GM10847 (cell line): ENCODE data around the gene EPN2.

ENCODE experiments used
- POLR2A ChIP-seq: IDR thresholded peaks from 2 replicates; pipeline ENCODE4 v1.6.1; 2011; ENCODE audit not compliant: insufficient read length; ENCODE audit errors: extremely low read depth

EPN2 gene

GRCh38 chr17:19365833-19366636 lies 128.9 kb downstream of the EPN2 start:
- no peak for TF ChIP-seq POLR2A

- TF ChIP-seq POLR2A: no peak
These were observed 129.4 kb downstream of the EPN2 start for GRCh38 chr17:19366637-19366972.

- no peak for TF ChIP-seq POLR2A
These were observed 131.1 kb downstream of the EPN2 start for GRCh38 chr17:19368229-19368628.

- TF ChIP-seq POLR2A: no peak
These were observed 132.1 kb downstream of the EPN2 start for GRCh38 chr17:19369107-19369778.

- TF ChIP-seq POLR2A: no peak
These were observed 132.8 kb downstream of the EPN2 start for GRCh38 chr17:19369846-19370492.

GRCh38 chr17:19370493-19370960 lies 133.4 kb downstream of the EPN2 start:
- no peak for TF ChIP-seq POLR2A

GRCh38 chr17:19371259-19372010 lies 134.3 kb downstream of the EPN2 start:
- no peak for TF ChIP-seq POLR2A

GRCh38 chr17:19372011-19372370 lies 134.8 kb downstream of the EPN2 start:
- TF ChIP-seq POLR2A: no peak

GRCh38 chr17:19372439-19372838 lies 135.3 kb downstream of the EPN2 start:
- no peak for TF ChIP-seq POLR2A

- TF ChIP-seq POLR2A: no peak
These were observed 135.8 kb downstream of the EPN2 start for GRCh38 chr17:19372866-19373504.

GRCh38 chr17:19374136-19374535 lies 137.0 kb downstream of the EPN2 start:
- TF ChIP-seq POLR2A: no peak

- TF ChIP-seq POLR2A: no peak
These were observed 138.6 kb downstream of the EPN2 start for GRCh38 chr17:19375732-19376131.

GRCh38 chr17:19376811-19377210 lies 139.6 kb downstream of the EPN2 start:
- TF ChIP-seq POLR2A: no peak

GRCh38 chr17:19377602-19378415 lies 140.6 kb downstream of the EPN2 start:
- peak; percentile 74 for TF ChIP-seq POLR2A
